NCI-H2107 treated with DMSO at 0.1 percent for 48 hours (cell line): ENCODE results near the gene ITGA2.
A peak's percentile ranks its signal among the peaks of the same experiment; 100 is the strongest.

ENCODE experiments used
- DNase-seq: peaks from one replicate; lab custom pipeline; 2025; ENCODE audit not compliant: unreplicated experiment; lab: John Stamatoyannopoulos, UW

Gene ITGA2

DNA sequence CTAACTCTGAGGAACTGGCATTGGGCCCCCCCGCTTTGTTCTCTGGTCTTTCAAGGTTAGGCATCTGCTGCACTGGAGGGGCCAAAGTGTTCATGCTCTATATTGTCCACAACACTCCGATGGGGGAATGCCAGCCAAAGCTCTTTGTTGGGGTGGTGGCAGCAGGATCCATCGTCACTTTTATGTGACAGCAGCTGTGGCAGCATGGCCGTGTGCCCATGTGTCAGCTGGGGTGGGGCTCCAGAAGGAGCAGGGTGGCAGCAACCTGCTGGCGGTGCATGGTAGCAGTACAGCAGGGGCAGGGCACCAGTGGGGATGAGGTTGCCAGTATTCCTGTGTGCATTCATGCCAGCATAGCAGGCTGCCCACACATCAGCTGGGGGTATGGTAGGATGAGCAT is 28.2 kb downstream of the ITGA2 start:
- no peak for DNase-seq

DNA sequence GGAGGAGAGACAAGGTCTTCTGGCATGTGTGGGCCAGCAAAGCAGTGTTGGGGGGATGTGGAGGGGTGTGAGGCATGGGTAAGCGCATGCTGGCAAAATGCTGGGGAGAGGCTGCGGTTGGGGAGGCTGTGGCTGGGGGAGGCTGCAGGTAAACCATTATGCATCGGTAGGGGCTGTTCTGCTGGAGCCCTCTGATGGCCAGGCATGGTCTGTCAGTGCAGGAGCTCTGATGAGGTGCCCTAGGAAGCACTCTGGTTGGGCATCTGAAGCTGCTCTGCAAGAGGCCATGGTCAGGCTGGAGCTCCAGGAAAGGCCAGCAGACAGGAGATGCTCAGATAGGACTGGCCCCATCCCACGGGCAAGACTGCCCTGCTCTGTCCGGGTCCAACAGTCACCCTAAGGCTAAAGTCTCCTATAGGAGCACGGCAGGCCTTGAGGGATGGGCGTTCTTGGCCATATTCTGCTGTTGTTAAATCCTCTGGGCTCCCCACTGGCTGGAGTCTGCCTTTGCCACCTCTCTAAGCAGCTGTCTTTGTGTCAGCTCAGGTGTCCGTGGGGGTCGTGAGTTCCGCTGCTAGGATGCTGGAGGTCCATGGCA is 28.7 kb downstream of the ITGA2 start:
- no peak for DNase-seq

GRCh38 chr5:53019320-53019719 is 30.2 kb downstream of the ITGA2 start:
- no peak for DNase-seq

GRCh38 chr5:53022930-53023511 is 33.9 kb downstream of the ITGA2 start:
- DNase-seq = no peak

- no peak for DNase-seq
These were observed 34.8 kb downstream of the ITGA2 start for GRCh38 chr5:53023969-53024368.

DNA sequence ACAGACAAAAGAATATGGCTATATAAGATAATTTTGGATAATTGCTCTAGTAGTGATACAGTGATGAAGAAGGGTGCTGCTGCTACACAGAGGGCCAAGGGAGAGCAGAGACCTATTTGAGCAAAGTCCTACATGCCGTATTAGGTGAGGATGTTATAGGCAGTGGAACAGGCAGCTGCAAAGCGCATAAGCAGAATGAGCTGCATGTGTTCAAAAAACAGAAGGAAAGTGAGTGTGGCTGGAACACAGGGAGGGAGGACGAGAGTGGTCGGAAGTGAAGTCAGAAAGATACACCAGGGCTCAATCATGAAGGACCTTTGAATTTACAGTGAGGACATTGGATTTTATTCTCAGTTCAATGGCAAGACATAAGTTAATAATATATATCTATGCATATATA is 35.4 kb downstream of the ITGA2 start:
- no peak for DNase-seq

DNA sequence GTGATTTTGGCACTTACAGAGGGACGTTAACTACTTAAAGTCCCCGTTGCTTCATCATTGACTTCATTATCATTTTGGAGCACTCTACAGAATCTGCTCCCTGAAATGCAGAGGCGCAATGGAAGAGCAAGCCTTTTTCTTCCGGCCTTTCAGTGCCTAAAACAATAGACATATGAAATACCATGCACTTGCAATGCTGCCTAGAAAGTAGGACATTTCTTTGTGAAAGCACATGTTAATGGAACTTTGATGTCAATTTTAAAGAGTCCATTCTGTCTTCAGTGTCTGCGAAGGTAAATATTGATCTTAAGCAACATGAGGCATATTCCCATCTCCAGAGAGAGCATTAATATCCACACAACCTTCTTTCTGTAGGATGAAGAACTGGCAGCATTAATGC is 36.3 kb downstream of the ITGA2 start:
- DNase-seq = no peak

GRCh38 chr5:53027913-53028312 is 38.8 kb downstream of the ITGA2 start:
- DNase-seq = peak; percentile 1

- DNase-seq = no peak
These were observed 40.5 kb downstream of the ITGA2 start for GRCh38 chr5:53029608-53030007.

DNA sequence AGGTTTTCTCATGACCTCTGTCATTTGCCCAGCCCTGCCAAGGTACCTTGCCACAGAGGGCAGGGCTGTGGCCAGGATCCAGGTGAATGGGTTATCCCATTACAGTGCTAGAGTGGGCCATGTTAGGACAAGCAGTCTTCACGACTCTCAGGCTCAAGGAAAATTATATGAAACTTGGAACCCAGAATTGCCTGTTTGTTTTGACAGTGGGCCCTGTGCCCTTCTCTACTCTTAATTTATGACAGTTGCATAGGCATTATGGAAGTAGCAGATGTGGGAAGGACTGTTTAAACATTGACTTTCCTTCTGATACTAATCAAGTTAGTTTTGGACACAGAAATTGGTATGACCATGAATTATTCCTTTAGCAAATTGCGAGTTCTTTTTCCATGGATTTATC is 41.7 kb downstream of the ITGA2 start:
- DNase-seq = no peak

DNA sequence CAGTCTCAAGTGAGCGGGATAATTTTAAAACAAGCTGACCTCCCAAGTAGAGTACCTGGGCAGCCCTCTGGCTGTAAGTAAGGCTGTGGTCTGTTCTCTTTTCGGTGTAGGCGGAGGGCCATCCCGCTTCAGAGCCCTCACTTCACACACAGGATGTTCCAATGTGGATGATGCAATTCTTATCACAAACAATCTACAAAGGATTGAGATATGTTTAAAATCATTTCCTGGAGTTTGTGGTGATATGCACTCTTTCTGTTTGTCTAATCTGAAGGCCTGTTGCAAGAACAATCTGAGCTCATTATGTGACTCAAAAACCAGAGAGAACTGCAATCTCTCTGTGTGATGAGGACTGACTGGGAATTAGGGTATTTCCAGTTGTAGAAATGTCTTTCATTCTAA is 42.5 kb downstream of the ITGA2 start:
- no peak for DNase-seq

DNA sequence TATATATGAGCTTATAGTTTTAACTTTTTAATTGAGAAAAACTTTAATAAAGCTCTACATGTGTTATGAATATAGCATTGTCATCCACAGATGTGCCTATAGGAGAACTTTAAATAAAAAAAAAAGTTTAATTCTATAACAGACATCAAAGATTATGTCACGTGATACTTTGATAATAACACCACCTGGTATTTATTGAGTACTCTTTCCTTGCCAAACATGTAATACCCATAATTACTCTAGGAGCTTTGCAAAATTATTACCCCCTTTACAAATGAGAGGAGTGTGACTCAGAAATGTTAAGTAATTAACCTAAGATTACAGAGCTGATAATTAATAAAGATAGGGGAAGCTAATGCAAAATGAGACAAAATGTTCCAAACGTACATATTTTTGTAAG is 43.0 kb downstream of the ITGA2 start:
- no peak for DNase-seq

- no peak for DNase-seq
These were observed 45.7 kb downstream of the ITGA2 start for GRCh38 chr5:53034832-53035231.

- no peak for DNase-seq
These were observed 46.8 kb downstream of the ITGA2 start for GRCh38 chr5:53035868-53036381.

GRCh38 chr5:53037141-53037859 is 48.1 kb downstream of the ITGA2 start:
- DNase-seq = no peak

- no peak for DNase-seq
These were observed 49.2 kb downstream of the ITGA2 start for GRCh38 chr5:53038196-53038847.

- no peak for DNase-seq
These were observed 50.7 kb downstream of the ITGA2 start for GRCh38 chr5:53039855-53040254.

DNA sequence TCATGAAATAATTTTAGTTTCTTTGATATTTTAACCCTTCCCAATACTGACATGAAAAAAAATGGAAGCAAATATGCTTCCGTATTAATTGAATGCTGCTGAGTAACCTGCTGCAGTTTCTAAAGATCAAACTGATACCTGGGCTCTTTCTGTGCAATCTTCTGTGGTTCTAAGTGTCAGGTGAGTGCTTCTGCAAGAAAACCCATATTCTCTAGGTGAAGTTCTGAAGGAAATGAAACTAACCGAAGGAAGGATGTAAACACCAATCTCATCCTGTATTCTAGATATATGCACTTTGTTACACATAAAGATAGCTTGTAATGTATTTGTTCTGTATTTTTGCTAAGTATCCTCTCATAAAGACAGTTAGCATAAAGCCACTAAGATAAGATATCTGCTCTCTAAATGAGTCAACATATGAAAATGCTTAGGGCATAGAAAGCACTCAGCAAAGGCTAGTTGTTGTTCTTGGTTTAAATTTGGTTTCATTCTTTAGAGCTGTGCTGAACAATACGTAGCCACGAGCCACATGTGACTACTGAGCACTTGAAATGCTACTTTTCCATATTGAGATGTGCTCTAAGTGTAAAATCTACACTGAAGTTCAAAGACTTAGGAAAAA is 52.0 kb downstream of the ITGA2 start:
- DNase-seq = no peak

- DNase-seq = no peak
These were observed 52.6 kb downstream of the ITGA2 start for GRCh38 chr5:53041740-53042139.

GRCh38 chr5:53045263-53045662 is 56.1 kb downstream of the ITGA2 start:
- no peak for DNase-seq

DNA sequence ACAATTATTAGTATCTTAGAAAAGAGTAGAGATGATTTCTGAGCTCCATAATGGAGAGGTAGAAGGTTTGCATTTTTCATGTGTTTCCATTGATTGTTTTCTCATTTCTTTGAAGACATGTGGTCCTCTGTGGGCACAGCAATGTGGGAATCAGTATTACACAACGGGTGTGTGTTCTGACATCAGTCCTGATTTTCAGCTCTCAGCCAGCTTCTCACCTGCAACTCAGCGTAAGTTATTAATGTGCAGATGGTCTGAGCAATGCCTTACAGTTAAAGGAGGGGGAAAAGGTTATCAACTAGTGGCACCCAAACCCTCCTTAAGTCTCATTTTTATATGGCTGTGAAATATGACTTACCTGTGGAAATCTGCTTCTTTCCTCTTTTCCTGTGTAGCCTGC is 59.1 kb downstream of the ITGA2 start:
- DNase-seq = no peak
